Measurements from ENCODE around the gene BBS9.

GRCh38 chr7:33457039-33457438 is 327.7 kb downstream of the BBS9 start:
- TF ChIP-seq EZH2 (IDR thresholded peaks at IDR 0.05; ENCODE audit: insufficient read depth, poor library complexity, severe bottlenecking) (no peak), EZH2phosphoT487 (IDR thresholded peaks at IDR 0.05; ENCODE audit: insufficient read depth, low read depth) (no peak)

Data from GM23248 (cell line).